Prostate gland (tissue), 2 donors: Measurements from ENCODE around the gene PTPRM.

ENCODE experiments used
- POLR2A ChIP-seq: fragments of 450-650 bp; IDR thresholded peaks from one replicate; pipeline ENCODE4 v1.6.1; 2016; ENCODE audit warnings: antibody characterized with exemption, mild to moderate bottlenecking
- POLR2AphosphoS5 ChIP-seq: sonication (generic); formaldehyde crosslinking; IDR thresholded peaks from one replicate; pipeline ENCODE4 v1.6.1; 2017; ENCODE audit warnings: antibody characterized with exemption
- TF ChIP-seq, protein P1 (sequence below), 4 experiments: fragments of 200-600 bp in 2 of 4; fragments of 450-650 bp in 2 of 4; sonication (generic) in 2 of 4; IDR thresholded peaks; 1 replicate in 3 of 4; 2 replicates in 1 of 4; pipeline ENCODE4 v1.5.1; 2016 to 2019; ENCODE audit warnings: antibody characterized with exemption in 4 of 4, mild to moderate bottlenecking in 2 of 4, moderate library complexity in 2 of 4

DNA sequence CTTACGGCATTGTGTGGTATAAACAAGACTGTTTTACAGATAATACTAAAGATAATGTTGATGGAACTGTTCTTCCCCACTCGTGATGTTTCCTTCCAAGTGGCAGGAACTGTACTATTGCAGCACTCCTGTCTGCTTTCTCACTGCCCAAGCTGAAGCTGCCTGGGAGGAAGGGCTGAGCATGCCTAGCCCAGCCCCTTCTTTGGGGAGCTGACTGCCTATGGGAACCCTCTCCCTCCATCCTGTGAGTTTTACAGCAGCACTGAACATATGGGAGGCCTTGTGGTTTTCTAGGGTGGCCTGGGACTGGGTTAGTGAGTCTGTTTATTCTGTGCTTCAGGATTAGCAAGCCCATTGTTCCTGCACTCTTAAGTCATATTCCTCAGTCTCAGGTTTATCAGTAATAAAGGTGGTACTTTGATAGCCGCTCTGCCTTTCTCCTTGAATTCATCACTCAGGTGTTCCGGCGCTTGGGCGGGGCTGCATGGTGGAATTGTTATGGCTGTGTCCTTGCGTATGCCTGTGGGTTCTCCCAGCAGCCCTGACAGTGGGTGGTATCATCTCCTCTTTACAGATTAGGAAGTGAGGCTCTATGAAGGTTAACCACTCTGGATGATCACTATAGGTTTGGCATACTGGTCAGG is 379.7 kb downstream of the PTPRM start:
- TF ChIP-seq, protein P1, sequence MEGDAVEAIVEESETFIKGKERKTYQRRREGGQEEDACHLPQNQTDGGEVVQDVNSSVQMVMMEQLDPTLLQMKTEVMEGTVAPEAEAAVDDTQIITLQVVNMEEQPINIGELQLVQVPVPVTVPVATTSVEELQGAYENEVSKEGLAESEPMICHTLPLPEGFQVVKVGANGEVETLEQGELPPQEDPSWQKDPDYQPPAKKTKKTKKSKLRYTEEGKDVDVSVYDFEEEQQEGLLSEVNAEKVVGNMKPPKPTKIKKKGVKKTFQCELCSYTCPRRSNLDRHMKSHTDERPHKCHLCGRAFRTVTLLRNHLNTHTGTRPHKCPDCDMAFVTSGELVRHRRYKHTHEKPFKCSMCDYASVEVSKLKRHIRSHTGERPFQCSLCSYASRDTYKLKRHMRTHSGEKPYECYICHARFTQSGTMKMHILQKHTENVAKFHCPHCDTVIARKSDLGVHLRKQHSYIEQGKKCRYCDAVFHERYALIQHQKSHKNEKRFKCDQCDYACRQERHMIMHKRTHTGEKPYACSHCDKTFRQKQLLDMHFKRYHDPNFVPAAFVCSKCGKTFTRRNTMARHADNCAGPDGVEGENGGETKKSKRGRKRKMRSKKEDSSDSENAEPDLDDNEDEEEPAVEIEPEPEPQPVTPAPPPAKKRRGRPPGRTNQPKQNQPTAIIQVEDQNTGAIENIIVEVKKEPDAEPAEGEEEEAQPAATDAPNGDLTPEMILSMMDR (IDR thresholded peaks at IDR 0.05), result no peak
- TF ChIP-seq POLR2A (peak; percentile 9), POLR2AphosphoS5 (no peak)
